Measurements from ENCODE around the gene SLC9A4.

DNA sequence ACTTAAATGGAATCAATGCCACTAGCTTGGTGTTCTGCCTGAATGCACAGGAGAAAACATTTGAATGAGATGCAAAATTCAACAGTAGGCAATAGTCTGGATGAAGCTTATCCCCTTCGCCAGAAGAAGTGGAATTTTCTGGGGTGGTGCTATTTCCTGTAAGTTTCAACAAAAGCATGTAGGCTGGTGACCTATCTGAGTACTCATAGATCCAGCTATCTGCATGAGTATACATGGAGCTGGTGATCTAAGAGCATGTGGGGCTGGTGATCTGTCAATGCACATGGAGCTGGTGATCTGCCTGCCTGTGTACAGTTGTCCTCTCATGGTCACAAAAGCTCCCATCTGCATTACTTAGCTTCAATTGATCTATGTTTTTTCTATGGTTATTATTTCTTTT lies 71.2 kb downstream of the SLC9A4 start:
- TF ChIP-seq, protein P1, sequence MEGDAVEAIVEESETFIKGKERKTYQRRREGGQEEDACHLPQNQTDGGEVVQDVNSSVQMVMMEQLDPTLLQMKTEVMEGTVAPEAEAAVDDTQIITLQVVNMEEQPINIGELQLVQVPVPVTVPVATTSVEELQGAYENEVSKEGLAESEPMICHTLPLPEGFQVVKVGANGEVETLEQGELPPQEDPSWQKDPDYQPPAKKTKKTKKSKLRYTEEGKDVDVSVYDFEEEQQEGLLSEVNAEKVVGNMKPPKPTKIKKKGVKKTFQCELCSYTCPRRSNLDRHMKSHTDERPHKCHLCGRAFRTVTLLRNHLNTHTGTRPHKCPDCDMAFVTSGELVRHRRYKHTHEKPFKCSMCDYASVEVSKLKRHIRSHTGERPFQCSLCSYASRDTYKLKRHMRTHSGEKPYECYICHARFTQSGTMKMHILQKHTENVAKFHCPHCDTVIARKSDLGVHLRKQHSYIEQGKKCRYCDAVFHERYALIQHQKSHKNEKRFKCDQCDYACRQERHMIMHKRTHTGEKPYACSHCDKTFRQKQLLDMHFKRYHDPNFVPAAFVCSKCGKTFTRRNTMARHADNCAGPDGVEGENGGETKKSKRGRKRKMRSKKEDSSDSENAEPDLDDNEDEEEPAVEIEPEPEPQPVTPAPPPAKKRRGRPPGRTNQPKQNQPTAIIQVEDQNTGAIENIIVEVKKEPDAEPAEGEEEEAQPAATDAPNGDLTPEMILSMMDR (IDR thresholded peaks at IDR 0.05; ENCODE audit: insufficient read depth, low read length, poor library complexity, severe bottlenecking) = no peak
- no peak for TF ChIP-seq EZH2phosphoT487 (conservative IDR thresholded peaks at IDR 0.05; ENCODE audit: low read length)

All from SU-DHL-6 (cell line).